ENCODE data around the gene S100PBP.

Gene S100PBP

DNA sequence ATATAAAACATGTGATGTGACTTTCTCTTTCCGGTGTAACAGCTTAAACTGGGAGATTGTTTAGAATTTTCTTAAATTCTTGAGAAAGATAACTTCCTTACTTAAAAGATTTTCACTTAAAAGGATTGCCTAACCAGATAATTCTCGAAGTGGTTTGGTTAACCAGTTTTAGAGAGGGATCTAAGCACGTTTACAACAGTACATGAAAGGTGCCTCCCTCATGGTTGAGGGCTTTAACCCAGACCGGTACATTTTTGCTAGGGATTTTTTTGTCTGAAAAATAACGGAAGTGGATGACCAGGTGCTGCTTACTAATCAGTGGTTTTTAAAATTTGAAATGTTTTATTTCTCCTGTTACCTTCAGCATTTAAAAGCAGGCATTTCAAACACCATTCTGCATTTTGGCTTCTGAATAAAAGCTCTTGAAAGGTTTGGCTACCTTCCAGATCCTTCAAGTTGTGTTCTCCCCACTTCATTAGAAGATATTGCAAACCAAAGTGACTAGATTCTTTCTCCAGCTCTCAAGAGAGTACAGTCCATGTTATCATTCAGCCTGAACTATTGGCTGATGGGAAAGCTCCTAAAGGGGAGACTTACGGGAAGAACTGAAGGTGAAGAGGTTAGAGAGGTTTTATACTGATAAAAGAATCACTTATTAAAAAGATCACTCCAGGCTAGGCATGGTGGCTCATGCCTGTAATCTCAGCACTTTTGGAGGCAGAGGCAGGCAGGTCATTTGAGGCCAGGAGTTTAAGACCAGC lies 12.8 kb downstream of the S100PBP start:
- no peak for DNase-seq

DNA sequence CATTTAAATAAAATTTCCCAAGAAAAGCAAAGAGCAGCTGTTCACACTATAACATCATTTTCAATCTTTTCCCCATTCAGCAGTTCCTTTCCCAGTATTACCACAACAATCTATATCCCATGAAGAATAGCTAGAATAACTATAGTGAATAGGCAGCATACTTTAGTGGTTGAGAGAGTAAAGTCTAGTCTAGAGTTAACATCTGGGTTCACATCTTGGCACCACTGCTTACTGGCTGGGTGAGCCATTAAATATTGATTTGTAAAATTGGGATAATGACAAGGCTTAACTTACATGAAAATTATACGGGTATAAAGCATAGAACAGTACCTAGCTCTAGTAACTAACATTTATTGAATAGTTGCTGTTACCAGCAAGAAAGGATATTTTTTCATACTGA lies 14.4 kb downstream of the S100PBP start:
- no peak for DNase-seq

DNA sequence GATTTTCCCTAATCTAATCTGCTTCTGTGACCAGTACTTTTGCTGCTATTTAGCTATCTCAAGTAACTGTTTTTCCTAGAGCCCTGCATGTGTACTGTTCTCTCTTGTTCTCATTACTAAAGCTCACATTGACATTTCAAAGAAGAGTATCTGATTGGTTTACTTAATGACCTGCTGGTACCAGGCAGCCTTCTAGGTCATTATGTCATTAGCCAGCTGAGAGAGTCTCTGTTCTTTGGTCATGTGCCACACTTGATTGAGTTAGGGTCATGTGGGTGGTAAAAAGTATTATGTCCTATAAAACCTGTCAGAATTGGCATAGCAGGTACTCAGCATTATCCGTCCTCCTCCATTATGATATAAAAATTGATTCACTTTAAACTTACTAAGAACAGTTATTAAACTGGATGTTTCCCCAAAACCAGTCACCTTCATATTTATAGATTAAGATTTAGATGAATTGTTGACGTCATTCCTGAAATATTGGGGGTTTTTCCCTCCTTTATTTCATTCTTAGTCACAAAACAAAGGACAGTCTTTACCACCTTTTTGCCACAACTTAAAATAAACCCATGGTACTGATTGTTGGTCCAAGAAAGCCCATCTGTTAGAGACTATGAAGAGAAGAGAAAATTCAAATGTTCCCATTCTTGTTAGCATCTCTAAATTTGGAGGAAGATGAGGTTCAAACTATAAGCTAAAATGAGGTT lies 31.1 kb downstream of the S100PBP start:
- DNase-seq, result no peak

DNA sequence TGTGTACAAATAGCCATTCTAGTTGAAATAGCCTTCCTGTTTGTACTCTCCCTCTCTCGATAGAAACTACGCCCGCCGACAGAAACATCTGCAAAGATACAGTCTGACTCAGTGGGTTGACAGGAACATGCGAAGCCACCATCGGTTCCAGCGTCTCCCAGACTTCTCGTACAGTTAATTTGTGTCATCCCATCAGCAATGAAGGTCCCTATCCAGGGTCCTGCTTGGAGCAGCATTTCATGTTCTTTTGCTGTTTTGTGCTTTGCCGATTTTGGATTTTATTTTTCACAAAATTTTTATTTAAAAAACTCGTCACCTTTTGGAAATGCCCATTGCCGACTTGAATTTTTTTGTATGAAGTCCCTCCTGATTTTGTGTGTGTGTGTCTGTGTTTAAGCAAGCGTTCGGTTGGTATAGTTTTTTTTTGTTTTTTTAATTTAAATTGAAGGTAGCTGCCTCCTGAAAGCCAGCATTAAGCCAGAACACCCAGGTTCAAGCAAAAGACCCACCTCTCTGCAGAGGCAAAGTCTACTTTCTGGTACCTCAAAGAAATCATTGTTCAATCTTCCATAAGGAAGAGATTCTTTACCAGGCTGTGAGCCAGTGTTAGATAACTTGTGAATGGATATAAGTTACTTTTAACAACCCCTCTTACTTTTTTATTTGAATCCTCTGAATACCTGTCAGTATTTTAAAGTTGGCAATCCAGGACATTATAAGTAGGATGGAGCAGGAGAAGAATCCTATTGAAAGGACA lies 38.6 kb downstream of the S100PBP start:
- no peak for DNase-seq

DNA sequence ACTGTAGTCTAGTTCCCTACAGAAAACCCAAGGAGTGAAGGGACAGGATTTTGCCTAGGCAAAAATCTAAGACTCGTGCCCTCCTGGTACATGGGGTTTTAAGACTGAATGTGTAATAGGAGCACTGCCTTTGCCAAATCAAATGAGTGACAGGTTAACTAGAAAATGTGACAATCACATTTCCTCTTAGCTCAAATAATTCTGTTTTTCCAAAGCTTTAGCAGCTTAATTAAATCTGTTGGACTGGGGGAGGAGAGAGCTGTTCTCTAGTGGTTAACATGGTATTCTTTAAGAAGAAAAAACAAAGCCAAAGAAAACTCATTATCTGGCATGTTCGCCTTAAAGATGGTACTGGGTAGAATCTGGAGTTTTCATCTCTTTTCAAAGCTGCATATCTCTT lies 40.7 kb downstream of the S100PBP start:
- DNase-seq, result no peak

DNA sequence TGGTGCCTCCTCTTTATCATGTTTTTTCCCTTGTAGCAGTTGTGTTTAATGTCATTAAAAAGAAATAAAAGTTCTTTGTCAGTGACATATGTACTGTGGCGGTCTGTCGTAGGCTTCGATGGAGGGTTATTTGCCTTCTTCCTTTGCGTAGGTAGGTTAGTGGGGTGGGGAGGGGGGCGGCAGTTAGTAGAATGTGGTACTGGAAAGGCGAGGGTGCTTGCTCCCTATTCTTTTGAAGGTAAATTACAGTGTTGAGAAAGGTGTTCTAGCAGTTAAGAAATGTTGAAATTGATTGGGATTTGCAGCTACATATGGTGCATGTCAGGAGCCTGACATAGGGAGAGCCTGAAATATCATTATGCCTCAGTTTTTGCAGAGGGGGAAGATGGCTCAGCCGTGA lies 41.3 kb downstream of the S100PBP start:
- DNase-seq, result no peak

DNA sequence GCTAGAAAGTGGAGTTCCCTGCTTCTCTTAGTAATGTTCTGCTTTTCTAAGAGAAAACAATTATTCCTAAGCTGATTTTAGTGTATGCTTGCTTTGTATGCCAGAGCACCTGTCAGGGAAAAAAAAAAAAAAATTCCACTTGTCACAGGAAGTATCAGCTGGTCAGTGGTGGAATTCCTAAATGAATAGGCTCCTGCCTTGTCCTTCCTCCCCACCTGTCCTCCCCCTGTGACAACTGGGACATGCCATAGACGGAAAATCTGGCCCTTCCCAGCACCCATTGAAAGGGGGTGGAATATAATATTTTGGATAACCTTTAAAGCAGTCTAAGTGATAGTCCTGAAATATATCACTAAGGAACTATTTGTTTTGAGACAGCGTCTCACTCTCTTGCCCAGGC lies 42.5 kb downstream of the S100PBP start:
- no peak for DNase-seq

DNA sequence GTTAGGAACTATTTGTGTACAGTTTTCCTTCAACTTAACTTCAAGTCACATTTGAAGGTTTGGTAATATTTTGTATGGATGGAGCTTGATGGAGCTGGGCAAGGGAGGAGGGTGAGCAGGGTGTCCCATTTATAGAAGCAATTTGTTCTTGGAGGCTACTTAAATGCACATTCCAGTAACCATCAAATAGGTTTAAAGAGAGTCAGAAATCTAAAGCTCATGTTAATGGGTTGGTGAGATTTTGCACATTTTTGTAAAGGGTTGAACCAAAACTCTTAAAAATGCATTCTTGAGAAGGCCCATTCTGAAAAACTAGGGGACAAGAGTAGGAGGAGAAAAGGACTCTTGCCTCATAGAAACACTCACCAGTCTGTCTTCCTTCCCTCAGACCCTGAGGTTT lies 43.1 kb downstream of the S100PBP start:
- DNase-seq, result no peak

DNA sequence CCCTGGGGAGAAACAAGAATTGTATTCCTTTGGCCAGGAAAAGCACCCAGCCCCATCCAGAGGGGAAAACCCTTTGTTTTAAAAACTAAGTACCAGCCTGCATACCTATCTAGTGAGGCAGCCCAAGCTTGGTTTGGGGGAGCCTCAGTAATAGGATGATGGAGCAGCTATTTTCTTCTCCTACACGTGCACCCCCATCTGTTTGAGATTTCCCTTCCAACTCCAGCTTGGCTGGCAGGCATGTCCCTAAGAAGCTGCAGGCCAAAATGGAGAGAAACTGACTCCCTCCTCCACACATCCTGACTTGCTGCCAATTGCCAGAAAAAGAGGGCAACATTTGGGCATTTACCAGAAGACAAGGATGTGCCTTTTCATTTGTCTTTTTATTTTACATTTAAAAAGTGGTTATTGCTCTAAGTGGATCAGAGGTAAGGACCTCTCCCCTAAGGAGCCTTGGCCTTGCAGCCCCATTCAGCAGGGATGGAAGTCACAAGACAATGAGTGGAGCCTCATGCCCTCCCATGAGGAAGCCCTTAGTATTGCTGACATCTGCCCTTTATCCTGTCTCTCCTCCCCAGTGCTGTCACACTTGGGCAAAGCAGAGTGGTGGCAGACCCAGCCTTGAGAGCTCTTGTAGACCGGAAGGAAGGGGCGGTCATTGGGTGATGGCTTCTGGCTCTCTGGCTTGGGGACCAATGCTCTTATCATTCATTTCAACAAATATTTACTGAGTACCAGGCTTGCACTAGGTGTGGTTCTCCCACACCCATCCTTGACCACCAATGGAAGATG lies 44.6 kb downstream of the S100PBP start:
- no peak for DNase-seq

DNA sequence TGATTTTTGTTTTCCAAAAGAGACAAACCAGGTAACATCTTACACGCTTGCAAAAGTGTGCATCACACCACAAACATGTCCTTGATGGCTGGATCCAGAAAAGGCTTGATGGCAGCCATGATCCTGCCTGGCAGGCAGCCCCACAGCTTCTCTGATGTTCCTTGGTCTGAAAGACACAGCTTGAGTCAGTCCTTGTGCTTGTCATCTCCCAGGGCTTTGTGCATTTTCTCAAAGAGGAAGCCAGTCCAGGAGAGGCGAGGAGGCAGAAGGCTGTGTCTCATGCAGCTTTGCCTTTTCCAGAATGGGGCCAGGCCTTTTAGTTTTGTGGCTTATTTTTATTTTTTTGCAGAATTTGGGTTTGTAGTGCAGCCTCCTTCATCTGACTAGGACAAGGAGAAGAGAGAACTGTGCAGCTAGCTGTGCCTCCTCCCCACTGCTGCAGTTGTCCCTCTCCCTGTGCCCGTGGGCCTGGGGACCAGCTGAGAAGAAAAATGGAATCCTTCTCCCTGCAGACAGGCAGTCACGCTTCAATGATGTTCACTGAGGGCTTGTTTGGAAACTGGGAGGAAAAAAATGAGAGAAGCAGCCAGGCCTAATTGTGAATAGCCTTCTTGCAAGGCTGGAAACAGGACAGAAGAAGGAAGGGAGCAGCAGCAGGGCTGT lies 45.9 kb downstream of the S100PBP start:
- DNase-seq, result no peak

DNA sequence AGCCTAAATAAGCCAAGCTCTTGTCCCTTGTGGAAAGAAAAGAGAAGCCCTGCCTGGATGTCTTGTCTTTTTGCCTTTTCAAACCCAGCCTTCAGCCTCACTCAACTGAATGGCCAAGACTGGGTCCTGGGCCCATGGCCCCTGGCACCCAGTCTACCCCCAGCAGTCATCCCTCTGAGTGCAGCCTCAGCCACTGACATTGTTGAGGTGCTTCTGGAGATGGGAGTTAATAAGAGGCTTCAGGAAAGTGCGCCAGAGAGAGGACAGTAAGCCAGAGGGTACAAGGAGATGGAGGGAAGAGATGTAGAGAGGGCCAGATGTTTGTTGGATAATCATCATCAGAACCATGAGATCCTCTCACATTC lies 46.4 kb downstream of the S100PBP start:
- DNase-seq, result no peak

DNA sequence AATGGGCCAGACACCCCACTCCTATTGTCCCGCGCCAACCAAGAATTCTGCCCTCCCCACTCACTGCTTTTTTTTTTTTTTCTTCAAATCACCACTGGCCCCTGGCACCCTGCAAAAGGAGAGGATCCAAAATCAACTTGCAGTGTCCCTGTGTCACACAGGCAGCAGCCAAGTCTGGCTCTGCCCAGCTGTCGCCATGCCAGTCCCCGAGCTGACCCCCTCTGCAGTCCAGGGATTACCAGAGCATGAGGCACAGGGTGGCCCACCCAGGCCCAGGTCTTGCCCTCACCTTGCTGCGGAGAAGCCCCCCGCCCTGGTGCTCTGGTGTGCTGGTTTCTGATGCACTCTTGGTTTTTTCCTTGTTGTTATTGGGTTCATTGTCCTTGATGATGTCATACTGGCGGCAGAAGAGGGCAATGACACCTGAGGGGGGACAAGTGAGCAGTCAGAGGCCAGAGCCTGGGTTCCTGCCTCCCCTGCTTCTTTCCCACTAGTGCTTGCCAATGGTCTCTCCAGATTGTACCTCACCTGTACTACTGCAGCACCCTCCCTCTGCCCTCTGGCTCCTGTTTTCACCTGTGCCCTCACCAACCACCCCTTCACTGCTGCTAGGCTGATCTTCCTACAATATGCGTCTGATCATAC lies 47.0 kb downstream of the S100PBP start:
- DNase-seq, result no peak

DNA sequence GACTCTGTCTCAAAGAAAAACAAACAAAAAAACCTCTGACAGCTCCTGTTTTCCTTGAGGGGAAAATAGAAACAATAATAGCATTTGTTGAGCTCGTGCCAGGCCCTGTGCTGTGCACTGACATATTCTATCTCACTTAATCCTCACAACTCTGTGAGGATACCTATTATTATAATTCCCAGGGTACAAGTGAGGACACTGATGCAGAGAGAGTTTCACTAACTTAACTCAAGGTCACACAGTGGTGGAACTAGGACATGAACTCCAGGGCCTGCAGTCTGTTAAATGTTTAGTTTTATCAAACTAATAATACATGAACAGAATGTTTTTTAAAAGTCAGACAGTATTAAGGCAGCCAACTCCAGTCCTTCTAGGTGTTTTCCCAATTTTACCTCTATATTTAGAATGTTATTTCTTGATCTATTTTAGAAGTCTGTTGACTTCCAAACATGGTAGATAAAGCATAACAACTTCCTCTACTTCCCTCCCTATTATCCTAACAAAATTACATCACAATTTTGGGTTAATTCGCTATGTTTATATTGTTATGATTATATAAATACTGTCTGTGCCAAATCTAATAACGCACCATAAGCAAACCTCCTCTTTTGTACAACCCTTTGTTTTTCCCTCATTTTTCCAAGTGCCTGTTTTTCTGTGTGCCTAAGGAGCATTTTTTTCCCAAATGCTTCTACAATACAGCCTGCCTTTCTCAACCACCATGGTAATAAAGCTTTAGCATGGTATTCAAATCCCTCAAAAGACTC lies 48.4 kb downstream of the S100PBP start:
- DNase-seq, result no peak

DNA sequence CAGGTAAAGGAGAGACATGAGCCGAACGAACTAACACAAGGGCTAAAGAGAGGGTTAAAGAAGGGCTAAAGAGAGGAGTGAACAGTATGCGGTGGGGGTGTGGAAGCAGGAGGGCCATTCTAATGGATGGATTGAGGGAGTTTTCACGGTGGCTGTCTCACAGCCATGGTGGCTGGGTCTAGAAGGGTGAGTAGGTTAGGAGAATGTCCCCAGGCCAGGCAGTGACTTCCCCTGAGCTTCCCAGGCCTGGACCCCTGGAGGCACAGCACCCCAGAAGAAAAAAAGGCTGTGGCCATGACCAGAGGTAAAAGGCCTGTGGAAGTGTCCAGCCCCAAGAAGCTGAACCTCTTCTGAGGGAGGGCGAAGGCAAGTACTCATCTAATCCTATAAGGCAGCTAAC lies 49.7 kb downstream of the S100PBP start:
- DNase-seq, result no peak

DNA sequence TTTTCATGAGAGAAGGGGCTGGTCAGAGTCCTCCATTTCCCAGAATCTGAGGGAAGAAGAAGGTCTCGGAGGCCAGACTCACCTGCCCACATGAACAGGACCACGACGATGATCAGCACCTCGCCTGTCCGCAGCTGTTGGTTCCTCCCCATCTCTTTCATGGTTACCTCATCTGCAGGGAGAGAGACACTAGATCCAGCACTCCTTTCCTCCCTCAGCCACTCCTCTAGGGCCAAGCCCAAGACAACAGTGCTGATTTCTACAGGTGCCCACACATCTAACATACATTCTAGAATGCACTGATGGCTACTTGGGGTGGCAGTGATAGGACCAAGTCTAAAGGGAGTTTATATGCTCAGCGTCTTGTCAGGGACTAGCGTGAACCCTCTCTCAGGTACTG lies 50.2 kb downstream of the S100PBP start:
- no peak for DNase-seq

DNA sequence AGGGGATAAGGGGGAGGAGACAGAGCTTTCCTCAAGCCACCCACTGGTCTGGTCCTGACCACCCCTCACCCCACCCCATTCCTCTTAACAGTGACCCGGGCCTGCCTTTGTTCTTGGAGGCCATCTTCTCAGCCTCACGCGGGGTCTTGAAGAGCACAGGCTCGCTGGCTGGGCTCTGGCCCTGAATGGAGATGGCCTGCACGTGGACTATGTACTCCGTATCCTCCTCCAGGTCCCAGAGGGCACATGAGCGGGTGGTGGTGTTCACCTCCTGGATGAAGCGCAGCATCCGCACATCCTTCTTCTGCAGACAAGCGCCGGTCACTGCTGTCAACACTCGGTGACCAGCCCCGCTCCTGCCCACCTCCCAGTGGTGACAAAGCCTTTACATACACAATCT lies 50.6 kb downstream of the S100PBP start:
- no peak for DNase-seq

DNA sequence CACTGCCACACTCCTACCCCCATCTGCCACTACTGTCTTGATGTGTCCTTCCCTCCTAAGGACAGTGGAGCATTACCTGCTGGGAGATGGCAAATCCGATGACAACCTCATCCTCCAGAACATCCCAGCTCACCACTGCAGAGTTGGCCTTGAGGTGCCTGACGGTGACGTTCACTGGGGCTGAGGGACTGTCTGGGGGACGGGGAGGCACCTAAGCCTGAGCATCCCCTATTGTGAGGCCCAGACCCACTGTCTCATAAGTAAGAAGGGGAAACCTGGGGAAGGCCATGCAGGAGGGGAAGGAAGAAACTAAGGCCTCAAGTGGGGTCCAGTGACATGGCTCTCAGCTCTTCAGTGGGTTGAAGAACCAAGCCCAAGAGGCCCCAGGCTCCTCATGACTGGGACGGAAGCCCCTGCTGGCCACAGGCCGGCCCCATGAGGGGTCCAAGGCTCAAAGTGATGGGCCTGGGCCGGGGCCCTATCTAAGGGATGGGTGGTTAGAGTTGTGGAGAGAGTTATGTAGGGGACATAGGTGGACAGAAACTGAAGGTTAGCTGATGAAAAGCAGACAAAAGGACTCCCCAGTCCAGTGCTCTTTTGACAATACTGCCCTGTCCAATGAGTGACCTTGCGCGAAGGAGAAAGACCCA lies 51.5 kb downstream of the S100PBP start:
- no peak for DNase-seq

DNA sequence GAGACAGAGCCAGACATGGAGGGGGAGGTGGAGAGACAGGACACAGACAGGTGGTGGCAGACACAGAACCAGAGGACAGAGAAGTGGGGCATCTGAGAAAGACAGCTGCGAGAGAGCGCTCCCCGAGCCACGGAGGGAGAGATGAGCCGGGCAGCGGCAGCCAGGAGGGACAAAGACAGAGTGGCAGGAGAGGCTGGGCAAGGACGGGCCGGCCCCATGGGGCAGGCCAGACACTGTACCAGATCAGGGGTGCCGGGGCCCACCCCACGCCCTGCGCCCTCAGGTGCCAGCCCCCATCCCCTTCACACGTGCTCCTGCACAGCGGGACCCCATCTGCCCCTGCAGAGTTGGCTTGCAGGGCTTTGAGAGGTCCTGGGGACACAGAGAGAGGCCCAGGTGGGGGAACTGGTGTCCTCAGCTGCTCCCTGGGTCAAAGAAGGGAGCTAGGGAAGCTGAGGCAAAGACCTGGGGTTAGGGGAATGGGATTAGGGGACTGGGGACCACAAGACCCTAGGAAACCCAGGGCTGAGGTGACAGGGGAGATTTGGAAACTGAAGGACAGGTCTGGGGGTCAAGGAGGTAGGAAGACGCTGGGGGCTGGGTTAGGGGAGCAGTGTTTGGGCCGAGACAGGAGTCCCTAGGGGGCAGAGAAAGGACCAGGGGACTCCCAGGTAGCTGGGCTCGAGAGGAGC lies 52.6 kb downstream of the S100PBP start:
- DNase-seq, result peak; percentile 21

DNA sequence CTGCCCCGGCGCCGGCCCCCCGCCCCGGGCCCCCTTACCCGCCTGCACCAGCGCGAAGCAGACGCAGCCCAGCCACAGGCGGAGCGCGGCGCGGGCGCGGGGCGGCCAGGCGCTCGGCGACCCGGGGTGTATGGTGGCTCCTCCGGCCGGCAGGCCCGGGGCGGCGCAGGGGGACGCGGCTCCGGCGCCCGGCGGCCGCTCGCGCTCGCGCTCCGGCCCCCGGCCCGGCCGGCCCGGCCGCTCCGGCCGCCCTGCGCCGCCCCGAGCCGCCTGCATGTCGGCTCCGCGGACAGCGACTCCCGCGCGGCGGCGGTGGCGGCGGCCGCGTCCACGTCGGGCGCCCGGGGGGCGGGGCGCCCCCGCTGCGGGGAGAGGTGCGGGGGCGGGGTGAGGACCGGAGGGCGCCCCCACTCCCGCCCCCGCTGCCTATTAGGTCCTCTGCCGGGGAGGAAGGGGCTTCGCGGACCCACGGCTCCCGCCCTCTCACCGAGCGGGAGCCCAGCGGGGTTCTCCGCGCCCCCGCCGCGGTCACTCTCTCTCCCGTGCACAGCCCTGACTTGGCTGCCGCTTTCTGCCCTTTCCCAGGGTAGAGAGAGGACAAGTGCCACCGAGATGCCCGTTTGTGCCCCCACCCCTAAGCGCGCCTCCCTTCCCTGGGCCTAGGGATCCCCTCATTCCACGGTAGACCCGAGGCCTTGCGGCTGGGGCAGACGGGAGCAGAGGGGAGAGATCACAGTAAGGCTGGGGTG lies 53.3 kb downstream of the S100PBP start, which contains the start of gene FNDC5:
TSS of gene FNDC5 (minus strand) at position 298 of the 749 bp plus-strand sequence.
- DNase-seq, result peak; percentile 44

All from NCI-H1092 (cell line).